HepG2 (cell line): ENCODE results near the gene SLC13A1. TPM values are rescaled to one million over a fixed set of nuclear protein-coding genes. Genes with fewer than 3 reads are reported as not detected.

Source experiments
- ATAC-seq: fragments of 200-7000 bp; cut with Tn5 transposase; 3 replicates; pipeline ENCODE4 v1.9.1; 2020; ENCODE audit warnings: mild to moderate bottlenecking, moderate library complexity
- BruUV-seq: library from RNA; stranded (reverse); fragments of 400-500 nt; replicated peaks from 2 replicates; lab custom pipeline; 2021; lab: Mats Ljungman, UMichigan
- CTCF ChIA-PET: fragments of 300-600 bp; formaldehyde crosslinking; extraction: SDS; loops from one replicate; lab custom pipeline; 2021; ENCODE audit warnings: low total read pairs, inconsistent platforms, low intra/inter-chr PET ratio; lab: Yijun Ruan, JAX
- POLR2A ChIA-PET: fragments of 350-600 bp; sonication (Branson Sonifier 250); formaldehyde crosslinking; loops from one replicate; lab custom pipeline; 2020; ENCODE audit warnings: antibody characterized with exemption, inconsistent platforms; lab: Yijun Ruan, JAX
- DNase-seq: peaks from one replicate; pipeline ENCODE4 v3.0.0-alpha.2; 2015; ENCODE audit warnings: low spot score
- FAIRE-seq: peaks from 3 replicates; lab custom pipeline; 2011; peaks lifted over from hg19 to GRCh38; lab: Jason Lieb, UNC
- H2AFZ ChIP-seq: one replicate; pipeline ENCODE4 v1.6.1; 2011; ENCODE audit warnings: low read length, inconsistent platforms
- H3K27ac ChIP-seq: fragments of 300-600 bp; 3 replicates; pipeline ENCODE4 v1.8.0; 2011; ENCODE audit warnings: mixed run types, mild to moderate bottlenecking, mixed read lengths, low read length, inconsistent platforms; ENCODE audit not compliant: insufficient read depth; ENCODE audit errors: extremely low read length
- H3K27me3 ChIP-seq, 2 experiments: fragments of 200-600 bp in 1 of 2; 2 replicates in 1 of 2; 3 replicates in 1 of 2; pipeline versions ENCODE4 v1.6.0 to v1.8.0; 2011; ENCODE audit warnings: low read length in 2 of 2, mild to moderate bottlenecking in 2 of 2, moderate library complexity in 2 of 2, inconsistent platforms in 1 of 2; ENCODE audit not compliant: insufficient read depth in 2 of 2, control insufficient read depth in 1 of 2
- H3K36me3 ChIP-seq, 2 experiments: fragments of 200-600 bp in 1 of 2; replicated peaks in 1 of 2; 2 replicates in 1 of 2; 3 replicates in 1 of 2; pipeline versions ENCODE4 v1.5.1 to v1.8.0; 2011; ENCODE audit warnings: low read length in 2 of 2, inconsistent platforms in 1 of 2; ENCODE audit not compliant: insufficient read depth in 2 of 2, control insufficient read depth in 1 of 2
- H3K4me1 ChIP-seq: 2 replicates; pipeline ENCODE4 v1.5.1; 2012; ENCODE audit warnings: low read length, inconsistent platforms; ENCODE audit not compliant: insufficient read depth
- H3K4me2 ChIP-seq: 2 replicates; pipeline ENCODE4 v1.6.0; 2011; ENCODE audit warnings: low read depth, low read length, inconsistent platforms
- H3K4me3 ChIP-seq, 3 experiments: fragments of 200-600 bp in 1 of 3; sonication (generic), shearing (Covaris generic) in 1 of 3; replicated peaks in 1 of 3; 2 replicates each; pipeline ENCODE4 v1.5.1; 2011 to 2016; ENCODE audit warnings: low read length in 3 of 3, inconsistent platforms in 2 of 3, low read depth in 2 of 3, mild to moderate bottlenecking in 2 of 3, control low read depth in 1 of 3, mixed read lengths in 1 of 3; ENCODE audit not compliant: insufficient read depth in 1 of 3
- H3K79me2 ChIP-seq: one replicate; pipeline ENCODE4 v1.6.1; 2011; ENCODE audit warnings: low read length, inconsistent platforms; ENCODE audit not compliant: insufficient read depth
- H3K9ac ChIP-seq: 2 replicates; pipeline ENCODE4 v1.6.0; 2011; ENCODE audit warnings: mild to moderate bottlenecking, low read depth, low read length, inconsistent platforms; ENCODE audit not compliant: insufficient read depth
- H3K9me3 ChIP-seq: 2 replicates; pipeline ENCODE4 v1.5.1; 2012; ENCODE audit warnings: mild to moderate bottlenecking, low read length
- H4K20me1 ChIP-seq: 2 replicates; pipeline ENCODE4 v1.6.0; 2011; ENCODE audit warnings: inconsistent platforms, mild to moderate bottlenecking, low read length, moderate library complexity; ENCODE audit not compliant: insufficient read depth
- BRD4 ChIP-seq: sonication (generic); formaldehyde crosslinking; IDR thresholded peaks from 2 replicates; pipeline ENCODE4 v1.4.0; 2020; ENCODE audit warnings: missing genetic modification reagents
- CC2D1A ChIP-seq: sonication (generic); formaldehyde crosslinking; IDR thresholded peaks from 2 replicates; pipeline ENCODE4 v1.8.1; 2023; ENCODE audit warnings: mild to moderate bottlenecking, missing genetic modification reagents
- CEBPZ ChIP-seq: IDR thresholded peaks from 2 replicates; pipeline ENCODE4 v1.6.1; 2012; ENCODE audit warnings: low read length, improper control_type of control experiment
- CREB1 ChIP-seq, 2 experiments: fragments of 450-650 bp in 1 of 2; IDR thresholded peaks; 2 replicates each; pipeline ENCODE4 v1.6.1; 2016 to 2017; ENCODE audit warnings: control low read depth in 1 of 2, mild to moderate bottlenecking in 1 of 2, missing compliant biosample characterization in 1 of 2, missing genetic modification characterization in 1 of 2
- HNRNPK ChIP-seq: fragments of 200-400 bp; formaldehyde crosslinking; IDR thresholded peaks from 2 replicates; pipeline ENCODE4 v1.6.1; 2018; ENCODE audit warnings: low read length, low read depth, moderate library complexity, mild to moderate bottlenecking; ENCODE audit not compliant: poor library complexity, severe bottlenecking
- HNRNPLL ChIP-seq: fragments of 200-400 bp; formaldehyde crosslinking; IDR thresholded peaks from 2 replicates; pipeline ENCODE4 v1.6.1; 2017; ENCODE audit warnings: mild to moderate bottlenecking, low read depth, low read length; ENCODE audit not compliant: poor library complexity, severe bottlenecking
- RARA ChIP-seq: IDR thresholded peaks from 2 replicates; pipeline ENCODE4 v1.6.1; 2016; ENCODE audit warnings: missing genetic modification reagents, missing compliant biosample characterization
- TBP ChIP-seq: sonication (generic); formaldehyde crosslinking; IDR thresholded peaks from 2 replicates; pipeline ENCODE4 v1.5.0; 2020; ENCODE audit warnings: missing genetic modification reagents
- ZFP41 ChIP-seq: sonication (generic); formaldehyde crosslinking; IDR thresholded peaks from 2 replicates; pipeline ENCODE4 v1.4.0; 2020; ENCODE audit warnings: mild to moderate bottlenecking, missing genetic modification reagents, borderline replicate concordance
- ZNF180 ChIP-seq: sonication (generic); formaldehyde crosslinking; IDR thresholded peaks from 2 replicates; pipeline ENCODE4 v1.4.0; 2020; ENCODE audit warnings: low read depth, missing genetic modification reagents, borderline replicate concordance
- ZNF205 ChIP-seq: IDR thresholded peaks from 2 replicates; pipeline ENCODE4 v1.6.1; 2018; ENCODE audit warnings: missing biosample characterization, missing genetic modification reagents
- ZNF225 ChIP-seq: sonication (generic); formaldehyde crosslinking; IDR thresholded peaks from 2 replicates; pipeline ENCODE4 v1.4.0; 2020; ENCODE audit warnings: mild to moderate bottlenecking, missing genetic modification reagents
- ZNF30 ChIP-seq: sonication (generic); formaldehyde crosslinking; IDR thresholded peaks from 2 replicates; pipeline ENCODE4 v1.5.0; 2020; ENCODE audit warnings: mild to moderate bottlenecking, missing genetic modification reagents
- ZNF446 ChIP-seq: sonication (generic); formaldehyde crosslinking; IDR thresholded peaks from 2 replicates; pipeline ENCODE4 v1.5.0; 2020; ENCODE audit warnings: mild to moderate bottlenecking, missing genetic modification reagents
- ZNF703 ChIP-seq: sonication (generic); formaldehyde crosslinking; IDR thresholded peaks from 2 replicates; pipeline ENCODE4 v1.5.1; 2020; ENCODE audit warnings: missing genetic modification reagents, mild to moderate bottlenecking, moderate library complexity, borderline replicate concordance
- WGBS: methylation state at CpG from one replicate; pipeline ENCODE4 v1.1.6; 2017; ENCODE audit warnings: low lambda C conversion rate; 5-methylcytosine and 5-hydroxymethylcytosine counted together
- in situ Hi-C: cut with HindIII; loops from 2 replicates; pipeline ENCODE4 v1.10.0; 2017; ENCODE audit warnings: low pct_unique_long_range_greater_than_20kb; ENCODE audit not compliant: extremely low pct_ligation_motif_present
- intact Hi-C: fragments of 100-400 bp; cut with micrococcal nuclease; formaldehyde crosslinking; loops from one replicate; pipeline ENCODE4 v1.10.0; 2022; ENCODE audit not compliant: unreplicated experiment
- polyA plus RNA-seq, 8 experiments: library from polyadenylated mRNA; depleted of rRNA in 3 of 8; stranded (reverse) in 7 of 8; unstranded in 1 of 8; fragments of >200 nt; fragmentation: Illumina TruSeq in 4 of 8; extraction: Trizol in 4 of 8; gene quantifications; 2 replicates each; pipeline versions ENCODE4 v1.2.1 to v1.2.3, GENCODE V29; 2011 to 2016; ENCODE audit warnings: low read depth in 4 of 8, missing spikeins in 1 of 8, mixed read lengths in 1 of 8; ENCODE audit not compliant: insufficient read depth in 1 of 8
- total RNA-seq, 5 experiments: library from RNA; depleted of rRNA; stranded (reverse); fragments of >200 nt; fragmentation: Illumina TruSeq; extraction: Trizol; gene quantifications; 2 replicates each; pipeline ENCODE4 v1.2.3, GENCODE V29; 2016; ENCODE audit warnings: low read depth in 1 of 5

Gene SLC13A1
- total and polyA plus RNA-seq, 2 of the 13 experiments (the other 11 are each of a cell fraction or from before 2014, with no cell fraction given): not detected

- in situ Hi-C loops (no loop called here), intact Hi-C loops (no loop called here)
- DNase-seq (no peak), FAIRE-seq (no peak)
- no peak overlapping the region for H3K4me2 ChIP-seq
- no peaks in the 10 kb centered on the region for H3K9me3 ChIP-seq
- H3K79me2 ChIP-seq: no peaks in the 10 kb centered on the region
- no peaks in the 10 kb centered on the region for H3K36me3 ChIP-seq
- POLR2A ChIA-PET: no interaction called here
- no peaks in the 10 kb centered on the region for H3K4me1 ChIP-seq
- TF ChIP-seq CREB1 (IDR thresholded peaks at IDR 0.05) (peak; percentile 67), CREB1 (CRISPR knock-in tag; IDR thresholded peaks at IDR 0.05) (no peak), HNRNPLL (no peak)
- TF ChIP-seq, all 625 proteins: peak for 1
- CTCF ChIA-PET: no interaction called here
- 22% methylated on average over 1 of the region's 1 CpG for WGBS
- Histone ChIP-seq H4K20me1 (no peaks in the 10 kb centered on the region), H3K9ac (no peak overlapping the region), H2AFZ (no peak overlapping the region), H3K27me3 (no peaks in the 10 kb centered on the region), H3K27ac (no peak overlapping the region), H3K4me3 (no peak overlapping the region)
- BruUV-seq: no TSS peak
- no peak for ATAC-seq
Measured at GRCh38 chr7:123148813-123149212, 51.0 kb downstream of the SLC13A1 start.

GRCh38 chr7:123143252-123144006 lies 56.3 kb downstream of the SLC13A1 start:
- POLR2A ChIA-PET: no interaction called here
- H3K36me3 ChIP-seq: no peaks in the 10 kb centered on the region
- no peak overlapping the region for H3K9ac ChIP-seq
- TF ChIP-seq ZNF703 (CRISPR knock-in tag): no peak
- TF ChIP-seq ZNF446 (CRISPR knock-in tag): no peak
- no peak for TF ChIP-seq BRD4 (CRISPR knock-in tag)
- TF ChIP-seq ZFP41 (CRISPR knock-in tag): no peak
- no peak for TF ChIP-seq CEBPZ
- no peak for TF ChIP-seq TBP (CRISPR knock-in tag)
- TF ChIP-seq ZNF30 (CRISPR knock-in tag): no peak
- TF ChIP-seq CC2D1A (CRISPR knock-in tag): no peak
- no peak for TF ChIP-seq ZNF205 (CRISPR knock-in tag)
- TF ChIP-seq ZNF225 (CRISPR knock-in tag): no peak
- no peak for TF ChIP-seq RARA
- no peak for TF ChIP-seq HNRNPK
- no peak for TF ChIP-seq ZNF180 (CRISPR knock-in tag)
- ATAC-seq: no peak
- FAIRE-seq: no peak
- in situ Hi-C loops (no loop called here), intact Hi-C loops (no loop called here)
- no peak overlapping the region for H2AFZ ChIP-seq
- H3K9me3 ChIP-seq: no peaks in the 10 kb centered on the region
- no peaks in the 10 kb centered on the region for H3K79me2 ChIP-seq
- DNase-seq: no peak
- no peak overlapping the region for H3K4me3 ChIP-seq
- no TSS peak for BruUV-seq
- CTCF ChIA-PET: no interaction called here
- H3K4me1 ChIP-seq: no peaks in the 10 kb centered on the region
- WGBS: 2% methylated on average over 3 of the region's 3 CpGs
- no peak overlapping the region for H3K27ac ChIP-seq
- no peaks in the 10 kb centered on the region for H4K20me1 ChIP-seq
- H3K4me2 ChIP-seq: no peak overlapping the region
- peaks cover 0 to 2% of the 10 kb centered on the region in 2 experiments; a peak in 2 of 5 replicates for H3K27me3 ChIP-seq
